Naive thymus-derived CD8-positive, alpha-beta T cell (primary cell): Measurements from ENCODE around the gene ADORA2A. TPM values are rescaled to one million over a fixed set of nuclear protein-coding genes. Genes with fewer than 3 reads are reported as not detected.

Source experiments
- ATAC-seq, 2 donors: fragments of 150-1000 bp; cut with Tn5 transposase in 1 of 2; sonication (Bioruptor Pico), chemical (Tn5 transposase) in 1 of 2; 1 replicate in 1 of 2; 2 replicates in 1 of 2; pipeline ENCODE4 v1.10.0; 2021; ENCODE audit warnings: mild to moderate bottlenecking in 2 of 2, moderate library complexity in 2 of 2
- POLR2A ChIA-PET: fragments of 350-600 bp; sonication (Branson Sonifier 250); formaldehyde crosslinking; loops from one replicate; lab custom pipeline; 2021; ENCODE audit warnings: antibody characterized with exemption; lab: Charles Lee
- DNase-seq, 10 donors: peaks; one replicate each; pipeline versions ENCODE4 v3.0.0 to v3.0.0-alpha.2; 2020 to 2022
- H3K27ac Mint-ChIP-seq, 10 donors: one replicate each; pipeline ENCODE4 v1.8.0; 2020 to 2022; ENCODE audit warnings: mild to moderate bottlenecking in 10 of 10, mixed read lengths in 10 of 10, moderate library complexity in 4 of 10, inconsistent platforms in 1 of 10
- H3K27me3 Mint-ChIP-seq, 5 donors: one replicate each; pipeline ENCODE4 v1.8.0; 2021 to 2022; ENCODE audit warnings: mixed read lengths in 5 of 5
- H3K36me3 Mint-ChIP-seq, 3 donors: one replicate each; pipeline ENCODE4 v1.8.0; 2020 to 2022; ENCODE audit warnings: mixed read lengths in 3 of 3, mild to moderate bottlenecking in 2 of 3, inconsistent platforms in 1 of 3
- H3K4me1 Mint-ChIP-seq, 4 donors: one replicate each; pipeline ENCODE4 v1.8.0; 2021 to 2022; ENCODE audit warnings: mixed read lengths in 4 of 4
- H3K4me3 Mint-ChIP-seq, 10 donors: one replicate each; pipeline ENCODE4 v1.8.0; 2020 to 2022; ENCODE audit warnings: mild to moderate bottlenecking in 10 of 10, mixed read lengths in 10 of 10, moderate library complexity in 6 of 10, inconsistent platforms in 1 of 10
- H3K9me3 Mint-ChIP-seq, 9 donors: one replicate each; pipeline ENCODE4 v1.8.0; 2020 to 2022; ENCODE audit warnings: mixed read lengths in 9 of 9, mild to moderate bottlenecking in 3 of 9, inconsistent platforms in 1 of 9, moderate library complexity in 1 of 9
- polyA plus RNA-seq, 3 donors: library from polyadenylated mRNA; unstranded; fragments of 300-500 nt; fragmentation: Illumina TruSeq; gene quantifications; one replicate each; pipeline ENCODE4 v1.2.3, GENCODE V29; 2021
- total RNA-seq, 8 experiments: library from RNA in 2 of 8; stranded (reverse) in 2 of 8; gene quantifications; one replicate each; pipeline ENCODE4 v1.2.3 and lab custom pipeline; 2021 to 2026

ADORA2A gene
- total and polyA plus RNA-seq, 5 experiments from 2014 or later: 29.2 to 105 (median 58.7) TPM

- H3K9me3 Mint-ChIP-seq: no peaks in the 10 kb centered on the region
- H3K4me1 Mint-ChIP-seq: peaks cover 56 to 96% (median 91%) of the 10 kb centered on the region in 4 donors
- H3K36me3 Mint-ChIP-seq: peaks cover 0 to 14% (median 0%) of the 10 kb centered on the region in 3 donors
- peak overlapping the region; percentile 89 to 100 (median 96) for H3K27ac Mint-ChIP-seq
- no peak for ATAC-seq
- peak in 1 of 10 donors; percentile 28 for DNase-seq
- H3K4me3 Mint-ChIP-seq: peak overlapping the region; percentile 86 to 99 (median 94)
- POLR2A ChIA-PET: interaction anchor here (1.7 kb wide), 1 partner anchor 9 kb away, joined by 8 read pairs; no protein-coding TSS in a partner anchor
- H3K27me3 Mint-ChIP-seq: no peaks in the 10 kb centered on the region
These were observed 3.3 kb downstream of the ADORA2A start for GRCh38 chr22:24430431-24431308.

GRCh38 chr22:24431309-24432034 lies 4.1 kb downstream of the ADORA2A start:
- Mint-ChIP-seq H3K9me3 (no peaks in the 10 kb centered on the region), H3K4me3 (peak overlapping the region; percentile 64 to 94 (median 86)), H3K4me1 (peaks cover 48 to 96% (median 89%) of the 10 kb centered on the region in 4 donors), H3K27ac (peak overlapping the region; percentile 89 to 100 (median 96)), H3K27me3 (no peaks in the 10 kb centered on the region), H3K36me3 (peaks cover 0 to 18% (median 0%) of the 10 kb centered on the region in 3 donors)
- ATAC-seq (no peak), DNase-seq (peak in 1 of 10 donors; percentile 38)
- POLR2A ChIA-PET: interaction anchor here (1.7 to 1.9 kb wide), 2 partner anchors 9 to 10 kb away, joined by 5 to 8 read pairs; no protein-coding TSS in a partner anchor

GRCh38 chr22:24432059-24432853 lies 4.9 kb downstream of the ADORA2A start:
- POLR2A ChIA-PET: interaction anchor here (1.3 to 1.9 kb wide), 3 partner anchors 9 to 122 kb away, joined by 3 to 8 read pairs (median 5); no protein-coding TSS in a partner anchor
- Mint-ChIP-seq H3K4me1 (peaks cover 44 to 96% (median 90%) of the 10 kb centered on the region in 4 donors), H3K27ac (peak overlapping the region; percentile 89 to 100 (median 96)), H3K27me3 (no peaks in the 10 kb centered on the region), H3K36me3 (peaks cover 0 to 18% (median 0%) of the 10 kb centered on the region in 3 donors), H3K4me3 (peak overlapping the region; percentile 64 to 94 (median 86)), H3K9me3 (no peaks in the 10 kb centered on the region)
- DNase-seq (peak in 2 of 10 donors; percentile 34 to 62), ATAC-seq (no peak)

- no peaks in the 10 kb centered on the region for H3K27me3 Mint-ChIP-seq
These were observed 5.8 kb downstream of the ADORA2A start for GRCh38 chr22:24433001-24433827.

GRCh38 chr22:24433828-24434470 lies 6.5 kb downstream of the ADORA2A start:
- Mint-ChIP-seq H3K27ac (peak overlapping the region; percentile 83 to 100 (median 92)), H3K4me1 (peaks cover 40 to 97% (median 92%) of the 10 kb centered on the region in 4 donors), H3K36me3 (peaks cover 0 to 33% (median 0%) of the 10 kb centered on the region in 3 donors), H3K4me3 (peak overlapping the region; percentile 63 to 93 (median 78)), H3K9me3 (no peaks in the 10 kb centered on the region), H3K27me3 (no peaks in the 10 kb centered on the region)
- POLR2A ChIA-PET: interaction anchor here (4.3 to 4.9 kb wide), 2 partner anchors 7 to 10 kb away, joined by 21 to 48 read pairs; partner anchors contain the start of gene ADORA2A
- ATAC-seq (peak; percentile 26 to 31), DNase-seq (peak in 1 of 10 donors; percentile 36)

More at GRCh38 chr22:24433001-24433827, 5.8 kb downstream of the ADORA2A start:
- DNase-seq: peak in 1 of 10 donors; percentile 48
- ATAC-seq: no peak
- Mint-ChIP-seq H3K4me3 (peak overlapping the region in 8 of 10 donors; percentile 19 to 94 (median 86)), H3K9me3 (no peaks in the 10 kb centered on the region), H3K36me3 (peaks cover 0 to 26% (median 0%) of the 10 kb centered on the region in 3 donors), H3K4me1 (peaks cover 45 to 98% (median 94%) of the 10 kb centered on the region in 4 donors), H3K27ac (peak overlapping the region; percentile 83 to 100 (median 94))
- POLR2A ChIA-PET: interaction anchor here (0.6 to 4.3 kb wide), 5 partner anchors 8 to 121 kb away, joined by 3 to 21 read pairs (median 5); no protein-coding TSS in a partner anchor

GRCh38 chr22:24434471-24435322 lies 7.3 kb downstream of the ADORA2A start:
- peaks cover 40 to 96% (median 89%) of the 10 kb centered on the region in 4 donors for H3K4me1 Mint-ChIP-seq
- POLR2A ChIA-PET: interaction anchor here (0.6 to 4.9 kb wide), 6 partner anchors 8 to 1281 kb away, joined by 3 to 48 read pairs (median 6); partner anchors contain the start of gene ADORA2A
- H3K27me3 Mint-ChIP-seq: no peaks in the 10 kb centered on the region
- ATAC-seq (peak; percentile 89 to 92), DNase-seq (peak; percentile 39 to 92 (median 79))
- peaks cover 0 to 40% (median 0%) of the 10 kb centered on the region in 3 donors for H3K36me3 Mint-ChIP-seq
- peak overlapping the region; percentile 83 to 100 (median 92) for H3K27ac Mint-ChIP-seq
- peak overlapping the region; percentile 63 to 93 (median 78) for H3K4me3 Mint-ChIP-seq
- no peaks in the 10 kb centered on the region for H3K9me3 Mint-ChIP-seq

- H3K4me3 Mint-ChIP-seq: peak overlapping the region; percentile 52 to 93 (median 76)
- POLR2A ChIA-PET: interaction anchor here (0.6 to 4.9 kb wide), 5 partner anchors 8 to 1282 kb away, joined by 3 to 48 read pairs (median 9); partner anchors contain the start of gene ADORA2A
These were observed 7.9 kb downstream of the ADORA2A start for GRCh38 chr22:24435323-24435645.

DNA sequence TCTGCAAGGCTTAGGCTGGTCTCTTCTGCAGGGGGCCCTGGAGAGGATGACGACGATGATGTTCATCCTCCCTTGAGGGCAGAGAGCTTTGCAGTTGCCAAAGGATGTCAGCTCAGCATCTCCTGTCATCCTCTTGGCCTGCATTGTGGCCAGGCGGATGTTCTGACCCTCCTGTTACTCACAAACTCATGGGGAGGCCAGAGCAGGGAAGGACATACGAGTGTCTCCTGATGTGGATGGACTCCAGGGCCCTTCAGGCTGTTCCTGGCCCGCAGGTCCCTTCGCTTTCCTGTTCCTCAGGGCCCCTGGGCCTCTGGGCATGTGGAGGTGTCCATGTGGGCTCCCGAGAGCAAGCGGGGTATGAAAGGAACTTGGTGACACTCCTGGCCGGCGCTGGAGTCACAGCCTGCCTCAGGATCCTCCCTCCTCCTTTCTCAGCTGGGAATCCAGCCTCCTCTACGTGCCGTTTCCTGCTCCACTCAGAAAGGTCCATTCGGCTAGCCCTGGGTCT lies 8.5 kb downstream of the ADORA2A start:
- H3K4me3 Mint-ChIP-seq: peak overlapping the region in 6 of 10 donors; percentile 2 to 93 (median 66)
- no peaks in the 10 kb centered on the region for H3K9me3 Mint-ChIP-seq
- peak overlapping the region in 9 of 10 donors; percentile 71 to 100 (median 91) for H3K27ac Mint-ChIP-seq
- ATAC-seq: no peak
- no peak for DNase-seq
- peaks cover 37 to 94% (median 85%) of the 10 kb centered on the region in 4 donors for H3K4me1 Mint-ChIP-seq
- POLR2A ChIA-PET: interaction anchor here (1.4 to 4.9 kb wide), 3 partner anchors 8 to 12 kb away, joined by 3 to 48 read pairs (median 21); partner anchors contain the start of gene ADORA2A
- peaks cover 0 to 49% (median 3%) of the 10 kb centered on the region in 3 donors for H3K36me3 Mint-ChIP-seq
- H3K27me3 Mint-ChIP-seq: no peaks in the 10 kb centered on the region

More at GRCh38 chr22:24435323-24435645, 7.9 kb downstream of the ADORA2A start:
- Mint-ChIP-seq H3K4me1 (peaks cover 37 to 94% (median 85%) of the 10 kb centered on the region in 4 donors), H3K27me3 (no peaks in the 10 kb centered on the region), H3K36me3 (peaks cover 0 to 43% (median 0%) of the 10 kb centered on the region in 3 donors), H3K27ac (peak overlapping the region; percentile 83 to 100 (median 92)), H3K9me3 (no peaks in the 10 kb centered on the region)
- DNase-seq (no peak), ATAC-seq (no peak)

DNA sequence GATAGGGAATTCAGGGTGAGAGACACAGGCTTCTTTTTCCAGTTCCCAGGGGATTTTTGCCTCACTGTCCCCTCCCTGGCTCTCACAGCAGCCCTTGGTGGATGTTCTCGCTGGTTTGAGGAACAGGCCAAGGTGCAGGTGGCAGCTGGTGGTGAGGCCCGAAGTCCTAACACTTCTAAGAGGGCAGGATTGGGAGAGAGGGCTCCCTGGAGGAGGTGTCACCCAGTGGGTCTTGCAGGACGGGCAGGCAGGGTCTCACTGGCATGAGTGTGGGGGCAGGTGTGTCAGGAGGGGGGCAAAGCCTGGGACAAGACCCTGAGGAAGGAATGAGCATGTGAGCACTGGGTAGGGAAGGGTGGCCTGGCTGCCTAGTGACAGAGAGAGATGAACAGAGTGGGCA lies 9.2 kb downstream of the ADORA2A start:
- no peak for ATAC-seq
- peak overlapping the region; percentile 75 to 100 (median 92) for H3K27ac Mint-ChIP-seq
- peaks cover 38 to 93% (median 84%) of the 10 kb centered on the region in 4 donors for H3K4me1 Mint-ChIP-seq
- DNase-seq: no peak
- H3K4me3 Mint-ChIP-seq: peak overlapping the region in 8 of 10 donors; percentile 24 to 93 (median 63)
- H3K36me3 Mint-ChIP-seq: peaks cover 0 to 53% (median 5%) of the 10 kb centered on the region in 3 donors
- no peaks in the 10 kb centered on the region for H3K27me3 Mint-ChIP-seq
- POLR2A ChIA-PET: interaction anchor here (1.2 to 4.9 kb wide), 3 partner anchors 10 to 14 kb away, joined by 4 to 48 read pairs (median 21); partner anchors contain the start of gene ADORA2A
- H3K9me3 Mint-ChIP-seq: no peaks in the 10 kb centered on the region
